Cardiac fibroblast (primary cell): ENCODE data around the gene DAAM1.

Experiments
- DNase-seq, 2 donors: peaks; one replicate each; pipeline versions ENCODE4 v3.0.0 to v3.0.0-alpha.2; 2010; ENCODE audit warnings: low read depth in 2 of 2
- H3K4me3 ChIP-seq, 2 donors: replicated peaks in 1 of 2; 1 replicate in 1 of 2; 2 replicates in 1 of 2; pipeline ENCODE4 v1.5.1; 2011; ENCODE audit warnings: low read depth in 2 of 2, low read length in 2 of 2, mild to moderate bottlenecking in 2 of 2, moderate library complexity in 1 of 2
- CTCF ChIP-seq: IDR thresholded peaks from one replicate; pipeline ENCODE4 v1.5.1; 2011; ENCODE audit warnings: low read depth, mild to moderate bottlenecking, low read length, inconsistent platforms

The DAAM1 gene

GRCh38 chr14:59240356-59240755 lies 51.9 kb downstream of the DAAM1 start:
- DNase-seq: no peak
- no peak overlapping the region for H3K4me3 ChIP-seq
- no peak for TF ChIP-seq CTCF

- DNase-seq: no peak
- H3K4me3 ChIP-seq: no peak overlapping the region
- no peak for TF ChIP-seq CTCF
These were observed 52.7 kb downstream of the DAAM1 start for GRCh38 chr14:59241121-59241520.

GRCh38 chr14:59243174-59243573 lies 54.7 kb downstream of the DAAM1 start:
- no peak for DNase-seq
- TF ChIP-seq CTCF: no peak
- no peak overlapping the region for H3K4me3 ChIP-seq

GRCh38 chr14:59244581-59244980 lies 56.1 kb downstream of the DAAM1 start:
- H3K4me3 ChIP-seq: no peak overlapping the region
- no peak for TF ChIP-seq CTCF
- DNase-seq: no peak

GRCh38 chr14:59245809-59246295 lies 57.4 kb downstream of the DAAM1 start:
- DNase-seq: no peak
- no peak for TF ChIP-seq CTCF
- H3K4me3 ChIP-seq: no peak overlapping the region

- H3K4me3 ChIP-seq: no peak overlapping the region
- peak in 1 of 2 donors; percentile 67 for DNase-seq
- no peak for TF ChIP-seq CTCF
These were observed 58.1 kb downstream of the DAAM1 start for GRCh38 chr14:59246566-59246965.
